ENCODE results near the gene ALDH1L1. TPM values are rescaled to one million over a fixed set of nuclear protein-coding genes. Genes with fewer than 3 reads are reported as not detected.

ALDH1L1 gene
- total and polyA plus RNA-seq, 9 of the 15 experiments (the other 6 are each of a cell fraction or from before 2014, with no cell fraction given), result 0.06 to 1.9 (median 0.57) TPM; not detected in 1

DNA sequence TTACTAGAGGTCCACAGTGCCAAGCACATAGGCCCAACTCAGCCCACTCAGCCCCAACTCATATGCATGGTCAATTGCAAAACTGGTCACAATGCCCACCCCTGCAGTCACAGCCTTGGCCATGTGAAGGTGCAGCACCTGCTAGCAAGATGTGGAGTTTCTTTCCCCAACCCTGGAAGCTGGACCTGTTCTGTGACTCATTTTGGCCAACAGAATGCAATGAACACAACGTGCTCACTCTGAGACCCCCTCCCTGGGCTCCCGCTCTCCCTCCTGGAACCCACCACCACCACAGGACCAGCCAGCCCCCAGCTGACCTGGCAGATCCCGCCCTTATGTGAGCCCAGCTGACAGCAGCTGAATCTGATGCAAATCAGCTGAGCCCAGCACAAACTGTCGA lies 34.4 kb downstream of the ALDH1L1 start (continued):
- TF ChIP-seq, protein P1, sequence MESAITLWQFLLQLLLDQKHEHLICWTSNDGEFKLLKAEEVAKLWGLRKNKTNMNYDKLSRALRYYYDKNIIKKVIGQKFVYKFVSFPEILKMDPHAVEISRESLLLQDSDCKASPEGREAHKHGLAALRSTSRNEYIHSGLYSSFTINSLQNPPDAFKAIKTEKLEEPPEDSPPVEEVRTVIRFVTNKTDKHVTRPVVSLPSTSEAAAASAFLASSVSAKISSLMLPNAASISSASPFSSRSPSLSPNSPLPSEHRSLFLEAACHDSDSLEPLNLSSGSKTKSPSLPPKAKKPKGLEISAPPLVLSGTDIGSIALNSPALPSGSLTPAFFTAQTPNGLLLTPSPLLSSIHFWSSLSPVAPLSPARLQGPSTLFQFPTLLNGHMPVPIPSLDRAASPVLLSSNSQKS (CRISPR knock-in tag; IDR thresholded peaks at IDR 0.05), result no peak

DNA sequence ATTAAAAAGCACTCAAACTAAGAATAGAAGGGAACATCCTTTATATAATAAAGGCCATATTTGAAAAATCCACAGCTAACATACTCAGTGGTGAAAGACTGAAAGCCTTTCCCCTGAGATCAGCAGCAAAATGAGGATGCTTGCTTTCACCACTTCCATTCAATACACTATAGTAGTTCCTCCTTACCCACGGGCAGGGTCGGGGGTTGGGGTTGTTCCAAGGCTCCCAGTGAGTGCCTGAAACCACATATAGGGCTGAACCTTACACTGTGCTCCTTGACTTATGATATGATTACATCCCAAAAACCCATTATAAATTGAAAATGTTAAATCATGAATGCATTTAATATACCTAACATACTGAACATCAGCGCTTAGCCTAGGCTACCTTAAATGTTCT lies 37.7 kb downstream of the ALDH1L1 start:
- Histone ChIP-seq H3K36me3 (ENCODE audit: control insufficient read depth, insufficient read depth, low read length) (no peaks in the 10 kb centered on the region), H3K4me2 (ENCODE audit: insufficient read depth, low read length) (no peak overlapping the region), H3K9me1 (ENCODE audit: control insufficient read depth, insufficient read depth, low read length) (no peaks in the 10 kb centered on the region), H4K20me1 (replicated peaks; ENCODE audit: control insufficient read depth, insufficient read depth, low read length) (no peaks in the 10 kb centered on the region), H3K9me3 (replicated peaks; ENCODE audit: control insufficient read depth, insufficient read depth, low read depth, low read length) (no peaks in the 10 kb centered on the region), H3K9ac (ENCODE audit: insufficient read depth in 1 of 2, low read depth in 2 of 2, low read length in 2 of 2) (no peak overlapping the region), H3K4me1 (replicated peaks in 1 of 2; ENCODE audit: control insufficient read depth in 2 of 2, insufficient read depth in 2 of 2, low read length in 2 of 2) (no peaks in the 10 kb centered on the region), H3K79me2 (ENCODE audit: control insufficient read depth, insufficient read depth, low read length) (no peaks in the 10 kb centered on the region), H3K27ac (ENCODE audit: extremely low read depth, low read depth, low read length) (no peak overlapping the region), H3K27me3 (ENCODE audit: control insufficient read depth in 2 of 2, insufficient read depth in 2 of 2, low read length in 2 of 2) (no peaks in the 10 kb centered on the region), H2AFZ (ENCODE audit: low read depth, low read length) (no peak overlapping the region), H3K4me3 (no peak overlapping the region)
- intact Hi-C loops (cut with micrococcal nuclease), result no loop called here
- in situ Hi-C loops (cut with MboI), result loop anchor here (25.0 kb wide), 1 partner anchor 245 kb away; the partner anchor contains the start of gene CFAP100
- BruUV-seq (replicated peaks), result no TSS peak
- POLR2A ChIA-PET, result no interaction called here
- FAIRE-seq (no peak), DNase-seq (ENCODE audit: extremely low read depth in 1 of 4, low spot score in 3 of 4) (no peak), ATAC-seq (no peak)
- WGBS (ENCODE audit: insufficient coverage, low coverage, missing lambda C conversion rate), result 0% methylated on average over 3 of the region's 3 CpGs
- CTCF ChIA-PET (ENCODE audit: low intra/inter-chr PET ratio), result no interaction called here
- TF ChIP-seq, protein P2, sequence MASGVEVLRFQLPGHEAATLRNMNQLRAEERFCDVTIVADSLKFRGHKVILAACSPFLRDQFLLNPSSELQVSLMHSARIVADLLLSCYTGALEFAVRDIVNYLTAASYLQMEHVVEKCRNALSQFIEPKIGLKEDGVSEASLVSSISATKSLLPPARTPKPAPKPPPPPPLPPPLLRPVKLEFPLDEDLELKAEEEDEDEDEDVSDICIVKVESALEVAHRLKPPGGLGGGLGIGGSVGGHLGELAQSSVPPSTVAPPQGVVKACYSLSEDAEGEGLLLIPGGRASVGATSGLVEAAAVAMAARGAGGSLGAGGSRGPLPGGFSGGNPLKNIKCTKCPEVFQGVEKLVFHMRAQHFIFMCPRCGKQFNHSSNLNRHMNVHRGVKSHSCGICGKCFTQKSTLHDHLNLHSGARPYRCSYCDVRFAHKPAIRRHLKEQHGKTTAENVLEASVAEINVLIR (CRISPR knock-in tag; IDR thresholded peaks at IDR 0.05), result no peak
- no peak for TF ChIP-seq EP400 (IDR thresholded peaks at IDR 0.05)
- TF ChIP-seq DMBX1 (CRISPR knock-in tag; IDR thresholded peaks at IDR 0.05; ENCODE audit: borderline replicate concordance), result no peak
- TF ChIP-seq PHF8 (IDR thresholded peaks at IDR 0.05; ENCODE audit: borderline replicate concordance, low read length), result no peak
- TF ChIP-seq NCOA6 (IDR thresholded peaks at IDR 0.05), result no peak
- TF ChIP-seq, protein P3, sequence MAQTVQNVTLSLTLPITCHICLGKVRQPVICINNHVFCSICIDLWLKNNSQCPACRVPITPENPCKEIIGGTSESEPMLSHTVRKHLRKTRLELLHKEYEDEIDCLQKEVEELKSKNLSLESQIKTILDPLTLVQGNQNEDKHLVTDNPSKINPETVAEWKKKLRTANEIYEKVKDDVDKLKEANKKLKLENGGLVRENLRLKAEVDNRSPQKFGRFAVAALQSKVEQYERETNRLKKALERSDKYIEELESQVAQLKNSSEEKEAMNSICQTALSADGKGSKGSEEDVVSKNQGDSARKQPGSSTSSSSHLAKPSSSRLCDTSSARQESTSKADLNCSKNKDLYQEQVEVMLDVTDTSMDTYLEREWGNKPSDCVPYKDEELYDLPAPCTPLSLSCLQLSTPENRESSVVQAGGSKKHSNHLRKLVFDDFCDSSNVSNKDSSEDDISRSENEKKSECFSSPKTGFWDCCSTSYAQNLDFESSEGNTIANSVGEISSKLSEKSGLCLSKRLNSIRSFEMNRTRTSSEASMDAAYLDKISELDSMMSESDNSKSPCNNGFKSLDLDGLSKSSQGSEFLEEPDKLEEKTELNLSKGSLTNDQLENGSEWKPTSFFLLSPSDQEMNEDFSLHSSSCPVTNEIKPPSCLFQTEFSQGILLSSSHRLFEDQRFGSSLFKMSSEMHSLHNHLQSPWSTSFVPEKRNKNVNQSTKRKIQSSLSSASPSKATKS (CRISPR knock-in tag; IDR thresholded peaks at IDR 0.05), result no peak
- no peak for TF ChIP-seq SAP30 (IDR thresholded peaks at IDR 0.05; ENCODE audit: borderline replicate concordance, insufficient read depth, low read depth, low read length, poor library complexity, severe bottlenecking)
- TF ChIP-seq SRSF1 (IDR thresholded peaks at IDR 0.05; ENCODE audit: low read depth, low read length), result no peak
- TF ChIP-seq ARHGAP35 (IDR thresholded peaks at IDR 0.05; ENCODE audit: partially characterized antibody), result no peak
- no peak for TF ChIP-seq RBM25 (IDR thresholded peaks at IDR 0.05; ENCODE audit: low read depth, low read length, severe bottlenecking)
- TF ChIP-seq POLR2AphosphoS5 (IDR thresholded peaks at IDR 0.05; ENCODE audit: control insufficient read depth, insufficient read depth, low read depth, low read length), result no peak
